Measurements from ENCODE around the gene CLTCL1. TPM values are rescaled to one million over a fixed set of nuclear protein-coding genes. Genes with fewer than 3 reads are reported as not detected.
"Not testable (repeated sequence)": the region's sequence is repeated elsewhere in the genome, so short reads cannot be mapped to it uniquely, and the experiment has no call there.

The CLTCL1 gene
- total RNA-seq, 2 donors from 2014 or later = 2.1 to 4.6 TPM

GRCh38 chr22:19169947-19170318 lies 121.6 kb downstream of the CLTCL1 start:
- no peak for DNase-seq
- no peak for ATAC-seq
- intact Hi-C loops (cut with DNase I, micrococcal nuclease) = no loop called here

DNA sequence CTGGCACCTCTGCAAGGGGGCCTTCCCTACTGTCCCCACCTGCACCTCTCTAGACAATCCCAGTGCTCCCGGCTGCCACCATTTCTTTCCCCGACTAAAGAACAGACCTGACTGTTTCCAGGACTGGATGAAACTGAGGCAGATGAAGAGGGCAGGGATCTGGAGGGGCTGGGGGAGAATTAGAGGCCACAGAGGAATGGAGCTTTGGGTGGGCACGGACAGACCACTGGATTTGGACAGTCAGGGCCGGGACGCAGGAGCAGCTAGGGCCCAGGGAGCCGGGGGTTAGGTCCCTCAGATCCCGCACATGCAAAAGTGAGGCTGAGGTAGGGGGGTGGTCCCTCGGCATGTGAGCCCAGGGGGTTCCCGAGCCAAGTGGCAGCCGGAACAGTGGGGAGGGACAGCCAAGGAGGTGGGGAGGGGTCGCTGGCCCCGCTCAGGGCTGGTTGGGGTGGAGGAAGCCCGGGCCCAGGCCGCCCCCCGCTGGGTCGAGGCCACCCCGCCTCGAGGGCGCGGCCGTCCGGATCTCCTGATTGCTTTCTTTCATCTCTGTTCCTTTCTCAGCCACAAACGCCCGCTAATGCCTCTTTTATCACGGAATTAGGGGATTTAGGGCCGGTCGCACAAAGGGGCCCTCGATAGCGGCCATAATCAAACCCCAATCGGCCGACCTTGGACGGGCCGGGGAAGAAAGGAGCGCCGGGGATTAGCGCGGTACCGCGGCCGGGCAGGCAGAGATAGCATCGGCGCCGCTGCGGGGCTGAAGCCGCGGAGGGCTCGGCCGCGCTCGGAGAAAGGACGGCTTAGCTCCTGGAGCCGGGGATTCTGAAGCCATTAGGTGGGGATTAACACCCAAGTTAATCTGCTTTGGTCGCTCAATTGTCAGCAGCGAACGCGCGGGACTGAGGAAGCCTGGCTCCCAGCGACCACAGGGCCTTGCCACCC lies 122.2 kb downstream of the CLTCL1 start:
- intact Hi-C loops (cut with DNase I, micrococcal nuclease) = no loop called here
- ATAC-seq = no peak
- DNase-seq = no peak

DNA sequence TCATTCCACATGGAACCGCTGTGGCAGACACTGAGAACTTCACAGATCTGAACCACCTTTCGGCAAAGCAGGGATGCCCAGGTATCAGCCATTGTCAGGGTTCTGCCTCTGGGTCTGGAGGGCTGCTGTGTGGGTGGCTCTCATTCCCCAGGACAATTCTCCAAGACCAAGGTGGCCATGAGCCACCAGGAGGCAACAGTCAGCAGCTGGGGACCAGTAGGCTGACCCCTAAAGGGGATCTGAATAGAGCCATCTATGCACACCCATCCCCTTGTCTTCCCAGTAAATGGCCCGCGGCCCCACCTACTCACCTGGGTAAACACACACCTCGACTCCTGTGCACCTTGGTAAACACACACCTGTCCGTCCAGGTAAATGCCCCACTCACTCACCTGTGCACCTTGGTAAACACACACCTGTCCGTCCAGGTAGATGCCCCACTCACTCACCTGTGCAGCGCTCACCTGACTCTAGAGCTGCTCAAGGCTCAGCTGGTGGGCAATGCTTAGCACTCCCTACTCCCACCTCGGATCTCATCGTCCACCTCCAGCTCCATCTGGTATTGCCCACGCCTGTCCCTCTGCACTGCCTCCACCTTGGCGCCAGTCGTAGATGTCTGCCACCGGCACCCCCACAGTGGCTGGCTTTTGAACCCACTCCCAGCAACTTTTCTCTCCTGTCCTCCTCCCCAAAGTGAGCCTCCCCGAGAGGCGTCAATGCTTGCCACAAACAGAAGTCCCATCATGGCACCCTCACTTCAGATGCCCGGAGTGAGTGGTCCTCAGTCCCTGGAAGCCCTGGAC lies 123.2 kb downstream of the CLTCL1 start:
- intact Hi-C loops (cut with DNase I, micrococcal nuclease) = no loop called here
- ATAC-seq = no peak
- DNase-seq = no peak

- intact Hi-C loops (cut with DNase I, micrococcal nuclease) = no loop called here
- DNase-seq = no peak
- ATAC-seq = no peak
Observed at GRCh38 chr22:19167106-19167869, 124.2 kb downstream of the CLTCL1 start.

DNA sequence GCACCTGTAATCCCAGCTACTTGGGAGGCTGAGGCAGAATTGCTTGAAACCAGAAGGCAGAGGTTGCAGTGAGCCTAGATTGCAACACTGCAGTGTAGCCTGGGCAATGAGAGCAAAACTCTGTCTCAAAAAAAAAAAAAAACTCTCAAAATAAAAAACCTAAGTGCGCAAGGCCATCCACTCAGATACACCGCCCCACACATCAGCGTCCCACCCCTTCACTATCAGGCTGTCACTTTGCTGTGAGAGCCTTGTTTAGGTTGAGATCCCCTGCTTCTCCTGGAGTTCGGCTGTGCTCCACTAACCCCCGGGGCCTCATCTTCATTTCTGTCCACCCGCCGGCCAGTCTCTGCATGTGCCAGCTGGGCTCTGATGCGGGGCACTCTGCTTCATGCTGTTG lies 125.1 kb downstream of the CLTCL1 start:
- DNase-seq (no peak), ATAC-seq (no peak)
- intact Hi-C loops (cut with DNase I, micrococcal nuclease) = no loop called here

DNA sequence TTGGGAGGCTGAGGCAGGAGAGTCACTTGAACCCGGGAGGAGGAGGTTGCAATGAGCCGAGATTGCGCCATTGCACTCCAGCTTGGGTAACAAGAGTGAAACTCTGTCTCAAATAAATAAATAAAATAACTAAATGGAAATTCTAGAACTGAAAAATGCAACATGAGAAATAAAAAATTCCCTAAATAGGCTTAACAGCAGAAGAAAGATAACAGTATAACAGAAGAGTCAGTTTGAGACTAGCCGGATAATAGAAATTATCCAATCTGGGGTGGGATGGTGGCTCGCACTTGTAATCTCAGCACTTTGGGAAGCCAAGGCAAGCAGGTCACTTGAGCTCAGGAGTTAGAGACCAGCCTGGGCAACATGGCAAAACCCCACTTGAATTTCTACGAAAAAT lies 127.1 kb downstream of the CLTCL1 start:
- intact Hi-C loops (cut with DNase I, micrococcal nuclease) = no loop called here
- DNase-seq (no peak), ATAC-seq (no peak)

DNA sequence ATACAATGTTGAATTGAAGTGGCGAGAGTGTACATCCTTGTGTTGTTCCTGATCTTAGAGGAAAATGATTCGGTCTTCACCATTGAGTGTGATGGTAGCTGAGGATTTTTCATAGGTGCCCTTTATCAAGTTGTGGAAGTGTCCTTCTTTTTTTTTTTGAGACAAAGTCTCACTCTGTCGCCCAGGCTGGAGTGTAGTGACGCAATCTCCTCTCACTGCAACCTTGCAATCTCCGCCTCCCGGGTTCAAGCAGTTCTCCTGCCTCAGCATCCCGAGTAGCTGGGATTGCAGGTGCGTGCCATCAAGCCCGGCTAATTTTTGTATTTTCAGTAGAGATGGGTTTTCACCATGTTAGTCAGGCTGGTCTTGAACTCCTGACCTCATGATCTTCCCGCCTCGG lies 132.9 kb downstream of the CLTCL1 start:
- ATAC-seq; intact Hi-C loops (cut with DNase I, micrococcal nuclease); DNase-seq: not testable (repeated sequence)

DNA sequence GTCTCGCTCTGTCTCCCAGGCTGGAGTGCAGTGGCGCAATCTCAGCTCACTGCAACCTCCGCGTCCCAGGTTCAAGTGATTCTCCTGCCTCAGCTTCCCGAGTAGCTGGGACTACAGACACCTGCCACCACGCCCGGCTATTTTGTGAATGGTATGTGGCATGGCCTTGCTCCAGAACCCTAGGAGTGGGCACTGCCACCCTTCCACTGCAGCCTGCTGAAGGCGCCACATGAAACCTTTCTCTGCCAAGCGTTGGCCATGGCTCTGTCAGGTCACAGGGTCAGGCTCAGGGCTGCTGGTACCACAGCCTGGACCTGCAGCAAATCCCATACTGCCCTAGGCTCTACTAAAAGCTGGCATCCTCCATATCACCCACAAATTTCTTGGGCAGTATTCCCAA lies 135.4 kb downstream of the CLTCL1 start:
- ATAC-seq = not testable (repeated sequence)

DNA sequence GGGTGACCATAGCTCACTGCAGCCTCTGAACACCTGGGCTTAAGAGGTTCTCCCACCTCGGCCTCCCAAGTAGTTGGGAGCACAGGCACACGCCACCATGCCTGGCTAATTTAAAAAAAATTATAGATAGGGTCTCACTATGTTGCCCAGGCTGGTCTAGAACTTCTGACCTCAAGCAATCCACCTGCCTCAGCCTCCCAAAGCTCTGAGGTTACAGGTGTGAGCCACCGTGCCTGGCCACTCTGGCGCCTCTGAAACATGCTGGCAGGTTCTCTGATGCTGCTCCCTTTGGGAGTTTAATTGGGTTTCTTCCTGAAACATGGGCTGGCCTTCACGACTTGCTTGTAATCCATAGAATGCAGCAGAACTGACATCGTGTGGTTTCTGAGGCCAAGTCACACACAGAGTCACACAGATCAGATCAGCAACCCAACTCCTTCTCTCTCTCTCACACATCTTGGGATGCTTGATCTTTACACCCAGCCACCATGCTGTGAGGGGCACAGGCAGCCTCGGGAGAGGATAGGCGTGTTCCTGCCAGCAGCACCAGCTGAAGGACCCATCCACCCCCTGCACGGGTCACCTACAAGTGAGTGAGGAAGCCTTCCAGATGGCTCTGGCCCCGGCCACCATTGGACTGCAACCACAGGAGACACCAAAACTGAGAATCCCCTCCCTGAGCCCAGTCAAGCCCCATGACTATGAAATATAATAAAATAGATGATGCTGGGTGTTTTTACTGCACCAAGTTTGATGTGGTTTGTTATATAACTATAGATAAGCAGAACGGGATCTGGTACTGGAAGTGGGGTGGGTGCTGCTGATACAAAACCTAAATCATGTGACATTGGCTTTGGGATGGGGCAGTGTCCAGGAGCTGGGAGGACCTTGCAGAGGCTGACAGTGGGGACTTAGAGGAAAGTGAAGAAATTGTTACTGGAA lies 138.3 kb downstream of the CLTCL1 start:
- intact Hi-C loops (cut with DNase I, micrococcal nuclease) = no loop called here
- DNase-seq (no peak), ATAC-seq (no peak)

More for the DNA sequence above, 135.4 kb downstream of the CLTCL1 start:
- intact Hi-C loops (cut with DNase I, micrococcal nuclease); DNase-seq: not testable (repeated sequence)

DNA sequence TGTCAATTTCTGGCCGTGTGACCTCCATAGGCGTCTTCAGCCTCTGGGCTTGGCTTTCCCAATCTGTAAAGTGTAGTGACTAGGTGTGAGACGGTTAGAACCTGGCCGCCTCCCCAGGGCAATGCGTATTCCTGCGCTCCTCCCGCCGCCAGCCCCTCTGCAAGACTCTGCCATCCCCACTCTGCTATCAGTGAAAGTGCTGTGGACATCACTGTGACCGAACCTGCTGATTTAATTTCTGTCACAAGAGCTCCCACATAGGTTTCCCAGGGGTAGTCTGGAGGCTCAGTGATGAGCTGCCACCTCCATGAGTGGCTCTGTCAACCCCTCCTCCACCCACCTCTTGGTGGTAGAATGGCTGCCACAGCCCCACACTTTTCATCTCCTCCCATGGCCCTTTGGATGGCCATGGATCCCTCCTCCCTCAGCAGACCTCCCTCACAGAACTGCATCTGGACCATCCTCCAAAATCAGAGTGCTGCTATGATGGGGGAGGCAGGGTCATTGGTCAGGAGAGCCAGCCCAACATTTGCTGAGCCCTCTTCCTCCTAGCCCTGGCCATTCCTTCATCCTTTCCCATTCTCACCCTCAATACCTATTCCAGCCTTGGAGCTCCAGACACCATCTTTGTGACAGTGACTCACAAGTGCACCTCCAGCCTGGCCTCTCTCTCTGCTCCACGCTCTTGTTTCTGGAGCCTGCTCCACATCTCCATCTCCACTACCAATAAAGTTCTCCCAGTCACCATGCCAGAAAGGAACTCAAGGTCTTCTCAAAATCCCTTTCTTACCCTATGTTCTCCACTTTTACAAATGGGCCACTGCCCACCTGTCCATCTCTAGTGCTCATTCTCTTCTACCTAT lies 140.0 kb downstream of the CLTCL1 start:
- ATAC-seq (no peak), DNase-seq (no peak)
- intact Hi-C loops (cut with DNase I, micrococcal nuclease) = no loop called here

- DNase-seq = no peak
- ATAC-seq = no peak
- intact Hi-C loops (cut with DNase I, micrococcal nuclease) = no loop called here
Observed at GRCh38 chr22:19150482-19151328, 140.8 kb downstream of the CLTCL1 start.

DNA sequence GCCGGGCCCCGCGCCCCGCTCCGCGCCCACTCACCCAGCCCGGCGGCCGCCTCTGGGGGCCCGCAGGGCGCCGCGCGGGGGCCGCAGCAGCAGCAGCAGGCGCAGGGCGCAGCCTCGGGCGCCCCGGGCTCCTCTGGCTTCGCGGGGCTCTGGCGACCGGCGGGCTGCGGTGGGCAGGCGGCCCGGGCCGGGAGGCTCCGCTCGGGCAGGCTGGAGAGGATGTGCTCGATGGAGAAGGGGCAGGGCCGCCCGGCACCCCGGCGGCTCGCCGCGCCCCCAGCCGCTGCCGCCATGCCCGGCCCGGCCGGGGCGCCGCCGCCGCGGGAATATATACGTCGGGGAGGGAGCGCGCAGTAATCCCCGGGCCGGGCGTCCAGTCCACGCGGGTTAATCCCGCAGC lies 141.5 kb downstream of the CLTCL1 start, which contains the start of gene GSC2:
Gene GSC2, minus strand, starts transcription at position 302 of the 400 bp plus-strand sequence. Its CDS starts 9 bp downstream, at position 293.
- DNase-seq = no peak
- intact Hi-C loops (cut with DNase I, micrococcal nuclease) = no loop called here
- ATAC-seq = no peak

- ATAC-seq = no peak
- DNase-seq = no peak
- intact Hi-C loops (cut with DNase I, micrococcal nuclease) = no loop called here
Observed at GRCh38 chr22:19149047-19149883, 142.3 kb downstream of the CLTCL1 start.

DNA sequence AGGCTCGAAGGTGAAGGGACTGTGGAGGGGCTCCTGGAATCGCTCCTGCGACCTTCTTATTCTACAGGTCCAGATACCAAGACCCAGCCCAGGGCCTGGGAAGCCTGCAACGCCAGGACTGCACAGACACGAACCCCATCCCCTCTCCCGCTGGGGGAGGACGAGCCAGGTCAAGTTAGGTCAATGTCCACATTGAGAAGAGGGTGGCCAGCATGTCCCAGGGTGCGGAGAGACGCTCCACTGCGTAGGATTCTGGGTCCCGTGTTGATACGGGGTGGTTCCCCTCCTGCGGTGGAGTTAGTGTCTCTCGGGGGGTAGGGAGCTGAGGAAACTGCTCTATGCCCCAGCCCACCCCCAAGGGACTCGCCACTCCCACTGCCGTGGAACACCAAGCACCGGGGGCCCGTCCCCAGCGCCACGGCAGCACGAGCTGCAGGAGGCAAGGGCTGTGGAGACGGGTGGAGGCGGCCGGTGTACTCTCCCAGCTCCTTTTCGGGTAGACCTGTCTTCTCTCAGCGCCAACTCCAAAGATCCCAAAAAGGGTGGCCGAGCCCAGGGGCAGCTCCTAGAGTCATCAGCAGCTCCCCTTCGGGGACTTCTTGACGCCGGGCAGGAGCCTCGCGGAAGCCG lies 143.0 kb downstream of the CLTCL1 start:
- no peak for DNase-seq
- no peak for ATAC-seq
- intact Hi-C loops (cut with DNase I, micrococcal nuclease) = no loop called here

- ATAC-seq (no peak), DNase-seq (no peak)
- intact Hi-C loops (cut with DNase I, micrococcal nuclease) = no loop called here
Observed at GRCh38 chr22:19147195-19147780, 144.2 kb downstream of the CLTCL1 start.

All from left colon (tissue), 2 donors.